ENCODE data around the gene TMPRSS11D.

Gene TMPRSS11D

DNA sequence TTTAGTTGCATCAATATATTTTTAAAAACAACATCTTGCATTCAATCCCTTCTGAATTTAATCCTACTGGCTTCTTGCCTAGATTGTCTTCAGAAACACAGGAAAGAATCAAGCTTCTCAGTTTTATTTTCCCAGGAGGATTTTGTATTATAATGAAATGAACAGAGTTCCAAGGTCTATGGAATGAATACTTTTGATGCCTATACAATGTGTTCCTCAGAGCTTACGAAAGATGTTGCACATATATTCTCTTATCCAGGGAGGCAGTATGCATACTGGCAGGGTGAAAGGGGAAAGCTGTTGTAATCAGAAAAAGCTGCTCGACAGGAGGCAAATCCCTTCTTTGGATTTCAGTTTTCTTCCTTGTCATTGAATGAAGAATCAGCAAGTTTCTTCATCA, 8.8 kb downstream of the TMPRSS11D start:
- H3K36me3 ChIP-seq (ENCODE audit: control insufficient read depth in 2 of 2, insufficient read depth in 1 of 2, low read length in 2 of 2): no peaks in the 10 kb centered on the region
- no peak for TF ChIP-seq ZBTB21 (tag by site-specific recombination; IDR thresholded peaks at IDR 0.05)
- TF ChIP-seq ZNF155 (tag by site-specific recombination; IDR thresholded peaks at IDR 0.05): no peak
- TF ChIP-seq ZNF394 (tag by site-specific recombination; IDR thresholded peaks at IDR 0.05; ENCODE audit: borderline replicate concordance): no peak
- TF ChIP-seq ZFP41 (tag by site-specific recombination; IDR thresholded peaks at IDR 0.05; ENCODE audit: borderline replicate concordance): no peak
- H3K9me3 ChIP-seq (ENCODE audit: control insufficient read depth, insufficient read depth, low read depth, low read length): no peaks in the 10 kb centered on the region
- H3K27ac ChIP-seq (ENCODE audit: extremely low read depth, low read depth, low read length): no peak overlapping the region
- CTCF ChIA-PET: interaction anchor here (0.8 kb wide), 1 partner anchor 34 kb away, joined by 3 read pairs; no protein-coding TSS in a partner anchor
- no peak overlapping the region for H3K4me3 ChIP-seq (ENCODE audit: low read depth, low read length)
- POLR2A ChIA-PET: no interaction called here
- no peaks in the 10 kb centered on the region for H3K4me1 ChIP-seq (ENCODE audit: control insufficient read depth, insufficient read depth, low read length)

DNA sequence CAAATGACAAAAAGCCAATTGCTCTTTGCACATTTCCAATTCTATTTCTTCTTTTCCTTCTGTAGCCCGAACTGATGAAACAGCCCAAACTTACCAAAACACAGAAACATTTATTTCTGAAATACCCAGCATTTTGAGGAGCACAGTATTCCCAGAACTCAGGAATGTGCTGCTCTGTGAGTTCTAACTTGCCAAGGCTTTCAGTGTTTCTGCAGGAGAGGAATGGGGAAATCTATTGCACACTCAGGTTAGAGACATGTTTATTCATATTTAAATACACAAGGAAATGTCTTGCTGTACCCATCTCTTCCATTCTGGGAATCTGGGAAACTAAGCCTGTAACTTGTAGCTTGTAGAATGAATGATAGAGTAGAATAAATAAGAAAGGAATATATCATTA, 10.7 kb downstream of the TMPRSS11D start:
- Histone ChIP-seq H3K27ac (ENCODE audit: extremely low read depth, low read depth, low read length) (no peak overlapping the region), H3K9me3 (ENCODE audit: control insufficient read depth, insufficient read depth, low read depth, low read length) (no peaks in the 10 kb centered on the region), H3K4me1 (ENCODE audit: control insufficient read depth, insufficient read depth, low read length) (no peaks in the 10 kb centered on the region), H3K4me3 (ENCODE audit: low read depth, low read length) (no peak overlapping the region), H3K36me3 (ENCODE audit: control insufficient read depth in 2 of 2, insufficient read depth in 1 of 2, low read length in 2 of 2) (no peaks in the 10 kb centered on the region)
- TF ChIP-seq, protein P1, sequence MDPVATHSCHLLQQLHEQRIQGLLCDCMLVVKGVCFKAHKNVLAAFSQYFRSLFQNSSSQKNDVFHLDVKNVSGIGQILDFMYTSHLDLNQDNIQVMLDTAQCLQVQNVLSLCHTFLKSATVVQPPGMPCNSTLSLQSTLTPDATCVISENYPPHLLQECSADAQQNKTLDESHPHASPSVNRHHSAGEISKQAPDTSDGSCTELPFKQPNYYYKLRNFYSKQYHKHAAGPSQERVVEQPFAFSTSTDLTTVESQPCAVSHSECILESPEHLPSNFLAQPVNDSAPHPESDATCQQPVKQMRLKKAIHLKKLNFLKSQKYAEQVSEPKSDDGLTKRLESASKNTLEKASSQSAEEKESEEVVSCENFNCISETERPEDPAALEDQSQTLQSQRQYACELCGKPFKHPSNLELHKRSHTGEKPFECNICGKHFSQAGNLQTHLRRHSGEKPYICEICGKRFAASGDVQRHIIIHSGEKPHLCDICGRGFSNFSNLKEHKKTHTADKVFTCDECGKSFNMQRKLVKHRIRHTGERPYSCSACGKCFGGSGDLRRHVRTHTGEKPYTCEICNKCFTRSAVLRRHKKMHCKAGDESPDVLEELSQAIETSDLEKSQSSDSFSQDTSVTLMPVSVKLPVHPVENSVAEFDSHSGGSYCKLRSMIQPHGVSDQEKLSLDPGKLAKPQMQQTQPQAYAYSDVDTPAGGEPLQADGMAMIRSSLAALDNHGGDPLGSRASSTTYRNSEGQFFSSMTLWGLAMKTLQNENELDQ (tag by site-specific recombination; IDR thresholded peaks at IDR 0.05; ENCODE audit: low read depth): no peak
- TF ChIP-seq ZNF621 (tag by site-specific recombination; IDR thresholded peaks at IDR 0.05) (no peak), ZNF324 (tag by site-specific recombination; IDR thresholded peaks at IDR 0.05) (no peak), ZFHX2 (tag by site-specific recombination; conservative IDR thresholded peaks at IDR 0.05) (no peak), ZEB2 (tag by site-specific recombination; IDR thresholded peaks at IDR 0.05) (no peak), ZNF223 (tag by site-specific recombination; IDR thresholded peaks at IDR 0.05) (no peak), ZFP69B (tag by site-specific recombination; IDR thresholded peaks at IDR 0.05) (no peak), ZNF747 (tag by site-specific recombination; IDR thresholded peaks at IDR 0.05) (no peak), ZNF654 (tag by site-specific recombination; IDR thresholded peaks at IDR 0.05; ENCODE audit: low read depth) (no peak), ZNF530 (tag by site-specific recombination; IDR thresholded peaks at IDR 0.05; ENCODE audit: low read depth) (no peak), ZNF394 (tag by site-specific recombination; IDR thresholded peaks at IDR 0.05; ENCODE audit: borderline replicate concordance) (no peak), ZNF23 (tag by site-specific recombination; IDR thresholded peaks at IDR 0.05; ENCODE audit: borderline replicate concordance) (no peak), ZNF350 (tag by site-specific recombination; IDR thresholded peaks at IDR 0.05) (no peak), ZBTB21 (tag by site-specific recombination; IDR thresholded peaks at IDR 0.05) (no peak), ZNF670 (tag by site-specific recombination; IDR thresholded peaks at IDR 0.05; ENCODE audit: low read depth) (no peak), ZNF777 (tag by site-specific recombination; IDR thresholded peaks at IDR 0.05; ENCODE audit: borderline replicate concordance) (no peak), BCL11B (tag by site-specific recombination; IDR thresholded peaks at IDR 0.05; ENCODE audit: low read depth) (no peak), ZNF561 (tag by site-specific recombination; IDR thresholded peaks at IDR 0.05; ENCODE audit: borderline replicate concordance) (no peak)
- TF ChIP-seq, protein P2, sequence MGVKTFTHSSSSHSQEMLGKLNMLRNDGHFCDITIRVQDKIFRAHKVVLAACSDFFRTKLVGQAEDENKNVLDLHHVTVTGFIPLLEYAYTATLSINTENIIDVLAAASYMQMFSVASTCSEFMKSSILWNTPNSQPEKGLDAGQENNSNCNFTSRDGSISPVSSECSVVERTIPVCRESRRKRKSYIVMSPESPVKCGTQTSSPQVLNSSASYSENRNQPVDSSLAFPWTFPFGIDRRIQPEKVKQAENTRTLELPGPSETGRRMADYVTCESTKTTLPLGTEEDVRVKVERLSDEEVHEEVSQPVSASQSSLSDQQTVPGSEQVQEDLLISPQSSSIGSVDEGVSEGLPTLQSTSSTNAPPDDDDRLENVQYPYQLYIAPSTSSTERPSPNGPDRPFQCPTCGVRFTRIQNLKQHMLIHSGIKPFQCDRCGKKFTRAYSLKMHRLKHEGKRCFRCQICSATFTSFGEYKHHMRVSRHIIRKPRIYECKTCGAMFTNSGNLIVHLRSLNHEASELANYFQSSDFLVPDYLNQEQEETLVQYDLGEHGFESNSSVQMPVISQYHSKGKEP (tag by site-specific recombination; IDR thresholded peaks at IDR 0.05): no peak
- TF ChIP-seq, protein P3, sequence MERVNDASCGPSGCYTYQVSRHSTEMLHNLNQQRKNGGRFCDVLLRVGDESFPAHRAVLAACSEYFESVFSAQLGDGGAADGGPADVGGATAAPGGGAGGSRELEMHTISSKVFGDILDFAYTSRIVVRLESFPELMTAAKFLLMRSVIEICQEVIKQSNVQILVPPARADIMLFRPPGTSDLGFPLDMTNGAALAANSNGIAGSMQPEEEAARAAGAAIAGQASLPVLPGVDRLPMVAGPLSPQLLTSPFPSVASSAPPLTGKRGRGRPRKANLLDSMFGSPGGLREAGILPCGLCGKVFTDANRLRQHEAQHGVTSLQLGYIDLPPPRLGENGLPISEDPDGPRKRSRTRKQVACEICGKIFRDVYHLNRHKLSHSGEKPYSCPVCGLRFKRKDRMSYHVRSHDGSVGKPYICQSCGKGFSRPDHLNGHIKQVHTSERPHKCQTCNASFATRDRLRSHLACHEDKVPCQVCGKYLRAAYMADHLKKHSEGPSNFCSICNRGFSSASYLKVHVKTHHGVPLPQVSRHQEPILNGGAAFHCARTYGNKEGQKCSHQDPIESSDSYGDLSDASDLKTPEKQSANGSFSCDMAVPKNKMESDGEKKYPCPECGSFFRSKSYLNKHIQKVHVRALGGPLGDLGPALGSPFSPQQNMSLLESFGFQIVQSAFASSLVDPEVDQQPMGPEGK (tag by site-specific recombination; IDR thresholded peaks at IDR 0.05): no peak
- CTCF ChIA-PET: no interaction called here
- POLR2A ChIA-PET: no interaction called here

Data from HEK293 (cell line).